Esophagus squamous epithelium (tissue), 5 donors: Measurements from ENCODE around the gene HSPA4. TPM values are rescaled to one million over a fixed set of nuclear protein-coding genes. Genes with fewer than 3 reads are reported as not detected.
"Not testable (repeated sequence)": the region's sequence is repeated elsewhere in the genome, so short reads cannot be mapped to it uniquely, and the experiment has no call there.

ENCODE experiments used
- DNase-seq: peaks from one replicate; lab custom pipeline; 2025; lab: John Stamatoyannopoulos, UW
- H3K27ac ChIP-seq, 4 donors: fragments of 200-600 bp; sonication (generic); one replicate each; pipeline ENCODE4 v1.5.1; 2016 to 2019; ENCODE audit warnings: mild to moderate bottlenecking in 1 of 4
- H3K27me3 ChIP-seq, 4 donors: fragments of 200-600 bp; sonication (generic); 1 replicate in 3 of 4; 2 replicates in 1 of 4; pipeline versions ENCODE4 v1.5.1 to v1.6.0; 2017 to 2021; ENCODE audit warnings: antibody characterized with exemption in 1 of 4
- H3K36me3 ChIP-seq, 3 donors: fragments of 200-600 bp; sonication (generic); one replicate each; pipeline ENCODE4 v1.5.1; 2016 to 2019
- H3K4me1 ChIP-seq, 3 donors: fragments of 200-600 bp; sonication (generic); one replicate each; pipeline ENCODE4 v1.5.1; 2017 to 2019
- H3K4me3 ChIP-seq, 4 donors: fragments of 200-600 bp; sonication (generic); 1 replicate in 3 of 4; 2 replicates in 1 of 4; pipeline ENCODE4 v1.5.1; 2016 to 2019; ENCODE audit warnings: mild to moderate bottlenecking in 2 of 4, moderate library complexity in 1 of 4
- H3K9me3 ChIP-seq, 3 donors: fragments of 200-600 bp; sonication (generic); one replicate each; pipeline ENCODE4 v1.5.1; 2016 to 2019
- POLR2A ChIP-seq, 4 donors: fragments of 450-650 bp; IDR thresholded peaks; one replicate each; pipeline ENCODE4 v1.6.1; 2017; ENCODE audit warnings: antibody characterized with exemption in 4 of 4, mild to moderate bottlenecking in 4 of 4, moderate library complexity in 3 of 4
- WGBS, 2 donors: methylation state at CpG; one replicate each; pipeline ENCODE4 v1.1.5; 2018; 5-methylcytosine and 5-hydroxymethylcytosine counted together
- intact Hi-C: fragments of 100-400 bp; cut with DNase I; formaldehyde crosslinking; loops from one replicate; pipeline ENCODE4 v1.15.0; 2022
- total RNA-seq, 4 donors: library from RNA; depleted of rRNA; stranded (reverse); fragments of >200 nt; gene quantifications; one replicate each; pipeline ENCODE4 v1.1.0, GENCODE V29; 2016
- TF ChIP-seq, protein P1 (sequence below), 6 experiments: fragments of 450-650 bp in 4 of 6; fragments of 200-600 bp in 2 of 6; sonication (generic) in 2 of 6; IDR thresholded peaks; one replicate each; pipeline ENCODE4 v1.5.1; 2016 to 2019; ENCODE audit warnings: antibody characterized with exemption in 6 of 6, mild to moderate bottlenecking in 4 of 6, moderate library complexity in 4 of 6
- donor health status: DM: yes; HTN: yes; CAD: no.

The HSPA4 gene
- total RNA-seq, 4 donors from 2014 or later, result 47.7 to 82.4 (median 67.3) TPM

- TF ChIP-seq, protein P1, sequence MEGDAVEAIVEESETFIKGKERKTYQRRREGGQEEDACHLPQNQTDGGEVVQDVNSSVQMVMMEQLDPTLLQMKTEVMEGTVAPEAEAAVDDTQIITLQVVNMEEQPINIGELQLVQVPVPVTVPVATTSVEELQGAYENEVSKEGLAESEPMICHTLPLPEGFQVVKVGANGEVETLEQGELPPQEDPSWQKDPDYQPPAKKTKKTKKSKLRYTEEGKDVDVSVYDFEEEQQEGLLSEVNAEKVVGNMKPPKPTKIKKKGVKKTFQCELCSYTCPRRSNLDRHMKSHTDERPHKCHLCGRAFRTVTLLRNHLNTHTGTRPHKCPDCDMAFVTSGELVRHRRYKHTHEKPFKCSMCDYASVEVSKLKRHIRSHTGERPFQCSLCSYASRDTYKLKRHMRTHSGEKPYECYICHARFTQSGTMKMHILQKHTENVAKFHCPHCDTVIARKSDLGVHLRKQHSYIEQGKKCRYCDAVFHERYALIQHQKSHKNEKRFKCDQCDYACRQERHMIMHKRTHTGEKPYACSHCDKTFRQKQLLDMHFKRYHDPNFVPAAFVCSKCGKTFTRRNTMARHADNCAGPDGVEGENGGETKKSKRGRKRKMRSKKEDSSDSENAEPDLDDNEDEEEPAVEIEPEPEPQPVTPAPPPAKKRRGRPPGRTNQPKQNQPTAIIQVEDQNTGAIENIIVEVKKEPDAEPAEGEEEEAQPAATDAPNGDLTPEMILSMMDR (IDR thresholded peaks at IDR 0.05), result no peak
- TF ChIP-seq POLR2A (IDR thresholded peaks at IDR 0.05), result no peak
- intact Hi-C loops, result no loop called here
- Histone ChIP-seq H3K4me1 (peaks cover 0 to 25% (median 7%) of the 10 kb centered on the region in 3 donors), H3K36me3 (no peaks in the 10 kb centered on the region), H3K9me3 (no peaks in the 10 kb centered on the region), H3K27me3 (peaks cover 0 to 5% (median 0%) of the 10 kb centered on the region in 4 donors), H3K4me3 (no peak overlapping the region), H3K27ac (no peak overlapping the region)
- no peak for DNase-seq
- WGBS, 2 donors, result 49 to 61% methylated on average over 4 to 5 of the region's 6 CpGs
Measured at GRCh38 chr5:133129289-133129688, 77.5 kb downstream of the HSPA4 start.

DNA sequence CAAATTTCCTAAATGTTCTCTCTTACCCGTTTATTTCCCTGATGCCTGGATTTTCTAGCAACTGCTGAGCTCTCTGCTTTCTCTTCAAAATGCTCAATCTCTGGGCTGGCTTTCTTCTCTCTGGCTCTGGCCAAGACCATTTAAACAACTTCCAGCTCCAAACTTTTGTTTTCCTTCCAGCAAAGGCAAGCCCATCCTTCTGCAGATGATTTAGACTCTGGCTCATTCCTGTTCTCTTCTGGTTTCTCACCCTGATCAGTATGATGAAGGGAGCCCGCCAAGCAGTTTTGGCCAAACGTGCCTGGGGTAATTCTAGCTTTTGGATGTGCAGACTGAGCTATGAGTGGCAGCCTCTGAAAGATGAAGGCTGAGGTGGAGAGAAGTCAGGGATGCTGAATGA lies 78.1 kb downstream of the HSPA4 start:
- WGBS, 2 donors, result 58 to 68% methylated on average over 3 of the region's 3 CpGs
- intact Hi-C loops, result no loop called here
- Histone ChIP-seq H3K27me3 (peaks cover 0 to 5% (median 0%) of the 10 kb centered on the region in 4 donors), H3K4me3 (no peak overlapping the region), H3K36me3 (no peaks in the 10 kb centered on the region), H3K27ac (no peak overlapping the region), H3K4me1 (peaks cover 0 to 20% (median 7%) of the 10 kb centered on the region in 3 donors), H3K9me3 (no peaks in the 10 kb centered on the region)
- TF ChIP-seq, protein P1 (IDR thresholded peaks at IDR 0.05), result no peak
- no peak for TF ChIP-seq POLR2A (IDR thresholded peaks at IDR 0.05)
- no peak for DNase-seq

- 52 to 54% methylated on average over 7 to 8 of the region's 8 CpGs for WGBS, 2 donors
- DNase-seq, result no peak
- intact Hi-C loops, result no loop called here
- H3K27me3 ChIP-seq, result peaks cover 0 to under 1% (median 0%) of the 10 kb centered on the region in 4 donors
- H3K36me3 ChIP-seq, result no peaks in the 10 kb centered on the region
- no peak overlapping the region for H3K4me3 ChIP-seq
- H3K9me3 ChIP-seq, result no peaks in the 10 kb centered on the region
- H3K27ac ChIP-seq, result no peak overlapping the region
- H3K4me1 ChIP-seq, result peaks cover 0 to 17% (median 7%) of the 10 kb centered on the region in 3 donors
- TF ChIP-seq POLR2A (IDR thresholded peaks at IDR 0.05), result no peak
- TF ChIP-seq, protein P1 (IDR thresholded peaks at IDR 0.05), result no peak
Measured at GRCh38 chr5:133130387-133131118, 78.7 kb downstream of the HSPA4 start.

DNA sequence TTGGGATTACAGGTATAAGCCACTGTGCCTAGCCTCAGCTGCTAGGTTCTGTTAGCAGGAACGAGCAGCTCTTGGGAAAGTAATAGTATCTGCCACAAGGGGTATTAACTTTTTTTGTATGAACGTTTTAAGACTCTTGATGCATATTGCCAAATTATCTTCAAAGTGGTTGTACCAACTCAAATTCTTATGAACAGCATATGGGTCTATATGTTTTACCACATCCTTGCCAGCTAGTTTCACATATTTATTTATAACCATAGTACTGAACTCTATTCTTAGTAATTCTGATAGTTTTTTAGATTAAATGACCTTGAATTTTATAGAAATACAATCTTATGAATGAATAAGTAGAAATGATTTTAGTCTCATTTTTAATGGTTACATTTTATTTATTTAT lies 80.9 kb downstream of the HSPA4 start:
- Histone ChIP-seq H3K27ac (no peak overlapping the region), H3K27me3 (no peaks in the 10 kb centered on the region), H3K9me3 (no peaks in the 10 kb centered on the region), H3K4me3 (no peak overlapping the region), H3K36me3 (no peaks in the 10 kb centered on the region), H3K4me1 (peaks cover 0 to 17% (median 7%) of the 10 kb centered on the region in 3 donors)
- TF ChIP-seq, protein P1 (IDR thresholded peaks at IDR 0.05), result no peak
- no peak for TF ChIP-seq POLR2A (IDR thresholded peaks at IDR 0.05)
- DNase-seq, result no peak
- 63 to 65% methylated on average over 2 of the region's 2 CpGs for WGBS, 2 donors
- intact Hi-C loops, result no loop called here

DNA sequence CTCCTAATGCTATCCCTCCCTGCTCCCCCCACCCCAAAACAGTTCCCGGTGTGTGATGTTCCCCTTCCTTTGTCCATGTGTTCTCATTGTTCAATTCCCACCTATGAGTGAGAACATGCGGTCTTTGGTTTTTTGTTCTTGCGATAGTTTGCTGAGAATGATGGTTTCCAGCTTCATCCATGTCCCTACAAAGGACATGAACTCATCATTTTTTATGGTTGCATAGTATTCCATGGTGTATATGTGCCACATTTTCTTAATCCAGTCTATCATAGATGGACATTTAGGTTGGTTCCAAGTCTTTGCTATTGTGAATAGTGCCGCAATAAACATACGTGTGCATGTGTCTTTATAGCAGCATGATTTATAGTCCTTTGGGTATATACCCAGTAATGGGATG lies 81.4 kb downstream of the HSPA4 start:
- intact Hi-C loops, H3K27me3 ChIP-seq, H3K27ac ChIP-seq, H3K9me3 ChIP-seq, H3K4me3 ChIP-seq, DNase-seq, H3K36me3 ChIP-seq: not testable (repeated sequence)
- WGBS, 2 donors, result 94 to 98% methylated on average over 3 to 5 of the region's 5 CpGs
- H3K4me1 ChIP-seq, result peaks cover 0 to 17% (median 7%) of the 10 kb centered on the region in 3 donors

DNA sequence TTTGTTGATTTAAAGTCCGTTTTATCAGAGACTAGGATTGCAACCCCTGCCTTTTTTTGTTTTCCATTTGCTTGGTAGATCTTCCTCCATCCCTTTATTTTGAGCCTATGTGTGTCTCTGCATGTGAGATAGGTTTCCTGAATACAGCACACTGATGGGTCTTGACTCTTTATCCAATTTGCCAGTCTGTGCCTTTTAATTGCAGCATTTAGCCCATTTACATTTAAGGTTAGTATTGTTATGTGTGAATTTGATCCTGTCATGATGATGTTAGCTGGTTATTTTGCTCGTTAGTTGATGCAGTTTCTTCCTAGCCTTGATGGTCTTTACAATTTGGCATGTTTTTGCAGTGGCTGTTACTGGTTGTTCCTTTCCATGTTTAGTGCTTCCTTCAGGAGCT lies 85.1 kb downstream of the HSPA4 start:
- H3K4me1 ChIP-seq, DNase-seq, H3K9me3 ChIP-seq, H3K27me3 ChIP-seq, intact Hi-C loops, H3K36me3 ChIP-seq, H3K4me3 ChIP-seq, H3K27ac ChIP-seq: not testable (repeated sequence)
- WGBS, 2 donors, result 60 to 69% methylated on average over 2 of the region's 2 CpGs
